Gastrocnemius medialis (tissue), 4 donors: Measurements from ENCODE around the gene ZNF664. TPM values are rescaled to one million over a fixed set of nuclear protein-coding genes. Genes with fewer than 3 reads are reported as not detected.

ENCODE experiments used
- ATAC-seq, 2 donors: fragments of 150-250 bp; one replicate each; pipeline ENCODE4 v1.9.1; 2016
- DNase-seq, 2 donors: peaks; one replicate each; pipeline ENCODE4 v3.0.0-alpha.2; 2019
- H3K27ac ChIP-seq, 4 donors: fragments of 200-600 bp; sonication (generic); 1 replicate in 1 of 4; 2 replicates in 3 of 4; pipeline ENCODE4 v1.5.1; 2016 to 2018; ENCODE audit warnings: mild to moderate bottlenecking in 2 of 4, moderate library complexity in 1 of 4
- H3K27me3 ChIP-seq, 3 donors: fragments of 200-600 bp; sonication (generic) in 2 of 3; 1 replicate in 1 of 3; 2 replicates in 2 of 3; pipeline versions ENCODE4 v1.5.1 to v1.6.0; 2016 to 2019; ENCODE audit warnings: mild to moderate bottlenecking in 1 of 3, moderate library complexity in 1 of 3
- H3K36me3 ChIP-seq, 2 donors: fragments of 200-600 bp; sonication (generic) in 1 of 2; one replicate each; pipeline ENCODE4 v1.5.1; 2017 to 2018
- H3K4me1 ChIP-seq, 2 donors: fragments of 200-600 bp; sonication (generic) in 1 of 2; one replicate each; pipeline ENCODE4 v1.5.1; 2016 to 2017; ENCODE audit warnings: mild to moderate bottlenecking in 2 of 2
- H3K4me3 ChIP-seq, 4 donors: fragments of 200-600 bp; sonication (generic) in 3 of 4; 1 replicate in 1 of 4; 2 replicates in 3 of 4; pipeline ENCODE4 v1.5.1; 2016 to 2019; ENCODE audit warnings: mild to moderate bottlenecking in 2 of 4
- H3K9me3 ChIP-seq, 3 donors: fragments of 200-600 bp; sonication (generic) in 2 of 3; 1 replicate in 1 of 3; 2 replicates in 2 of 3; pipeline ENCODE4 v1.5.1; 2016 to 2019
- POLR2A ChIP-seq, 2 donors: fragments of 450-650 bp; IDR thresholded peaks; one replicate each; pipeline ENCODE4 v1.6.1; 2017; ENCODE audit warnings: antibody characterized with exemption in 2 of 2, mild to moderate bottlenecking in 2 of 2, moderate library complexity in 2 of 2
- in situ Hi-C, 4 donors: fragments of 200-750 bp; cut with MboI; loops; one replicate each; pipeline versions ENCODE4 v1.15.0 to v1.8.0; 2017; ENCODE audit warnings: low sequenced_read_pairs in 4 of 4
- intact Hi-C: fragments of 100-400 bp; cut with DNase I; formaldehyde crosslinking; loops from one replicate; pipeline ENCODE4 v1.15.1; 2023; ENCODE audit warnings: low total_unique reads
- total RNA-seq, 4 donors: library from RNA; depleted of rRNA; stranded (reverse); fragments of >200 nt; gene quantifications; one replicate each; pipeline versions ENCODE4 v1.1.0 to v1.2.3, GENCODE V29; 2016
- TF ChIP-seq, protein P1 (sequence below), 5 experiments: fragments of 450-650 bp in 3 of 5; fragments of 200-600 bp in 2 of 5; sonication (generic) in 2 of 5; IDR thresholded peaks in 4 of 5; conservative IDR thresholded peaks in 1 of 5; 1 replicate in 4 of 5; 2 replicates in 1 of 5; pipeline ENCODE4 v1.5.1; 2016 to 2019; ENCODE audit warnings: antibody characterized with exemption in 5 of 5, mild to moderate bottlenecking in 3 of 5, moderate library complexity in 3 of 5

ZNF664 gene
- total RNA-seq, 4 donors from 2014 or later: 18.1 to 37.0 (median 32.6) TPM

- H3K36me3 ChIP-seq: no peaks in the 10 kb centered on the region
- H3K4me1 ChIP-seq: peaks cover 0 to 6% of the 10 kb centered on the region in 2 donors
- no peak overlapping the region for H3K27ac ChIP-seq
- no peaks in the 10 kb centered on the region for H3K27me3 ChIP-seq
- no peak overlapping the region for H3K4me3 ChIP-seq
- TF ChIP-seq, protein P1, sequence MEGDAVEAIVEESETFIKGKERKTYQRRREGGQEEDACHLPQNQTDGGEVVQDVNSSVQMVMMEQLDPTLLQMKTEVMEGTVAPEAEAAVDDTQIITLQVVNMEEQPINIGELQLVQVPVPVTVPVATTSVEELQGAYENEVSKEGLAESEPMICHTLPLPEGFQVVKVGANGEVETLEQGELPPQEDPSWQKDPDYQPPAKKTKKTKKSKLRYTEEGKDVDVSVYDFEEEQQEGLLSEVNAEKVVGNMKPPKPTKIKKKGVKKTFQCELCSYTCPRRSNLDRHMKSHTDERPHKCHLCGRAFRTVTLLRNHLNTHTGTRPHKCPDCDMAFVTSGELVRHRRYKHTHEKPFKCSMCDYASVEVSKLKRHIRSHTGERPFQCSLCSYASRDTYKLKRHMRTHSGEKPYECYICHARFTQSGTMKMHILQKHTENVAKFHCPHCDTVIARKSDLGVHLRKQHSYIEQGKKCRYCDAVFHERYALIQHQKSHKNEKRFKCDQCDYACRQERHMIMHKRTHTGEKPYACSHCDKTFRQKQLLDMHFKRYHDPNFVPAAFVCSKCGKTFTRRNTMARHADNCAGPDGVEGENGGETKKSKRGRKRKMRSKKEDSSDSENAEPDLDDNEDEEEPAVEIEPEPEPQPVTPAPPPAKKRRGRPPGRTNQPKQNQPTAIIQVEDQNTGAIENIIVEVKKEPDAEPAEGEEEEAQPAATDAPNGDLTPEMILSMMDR (IDR thresholded peaks at IDR 0.05 in 4 of 5, conservative IDR thresholded peaks at IDR 0.05 in 1 of 5): no peak
- no peak for TF ChIP-seq POLR2A (IDR thresholded peaks at IDR 0.05)
- in situ Hi-C loops (no loop called here), intact Hi-C loops (no loop called here)
- ATAC-seq (no peak), DNase-seq (no peak)
- no peaks in the 10 kb centered on the region for H3K9me3 ChIP-seq
These were observed 18.2 kb upstream of the ZNF664 start for GRCh38 chr12:123954647-123955350.

- Histone ChIP-seq H3K36me3 (no peaks in the 10 kb centered on the region), H3K4me1 (peaks cover 0 to 6% of the 10 kb centered on the region in 2 donors), H3K27me3 (no peaks in the 10 kb centered on the region), H3K4me3 (no peak overlapping the region), H3K9me3 (no peaks in the 10 kb centered on the region), H3K27ac (no peak overlapping the region)
- ATAC-seq: no peak
- in situ Hi-C loops (no loop called here), intact Hi-C loops (no loop called here)
- DNase-seq: no peak
- TF ChIP-seq POLR2A (IDR thresholded peaks at IDR 0.05): no peak
- TF ChIP-seq, protein P1 (IDR thresholded peaks at IDR 0.05 in 4 of 5, conservative IDR thresholded peaks at IDR 0.05 in 1 of 5): no peak
These were observed 16.8 kb upstream of the ZNF664 start for GRCh38 chr12:123956249-123956648.

GRCh38 chr12:123957196-123957595 is 15.8 kb upstream of the ZNF664 start:
- H3K27me3 ChIP-seq: no peaks in the 10 kb centered on the region
- in situ Hi-C loops (no loop called here), intact Hi-C loops (no loop called here)
- no peak overlapping the region for H3K27ac ChIP-seq
- peaks cover 0 to under 1% of the 10 kb centered on the region in 2 donors for H3K4me1 ChIP-seq
- DNase-seq (no peak), ATAC-seq (no peak)
- TF ChIP-seq POLR2A (IDR thresholded peaks at IDR 0.05): no peak
- TF ChIP-seq, protein P1 (IDR thresholded peaks at IDR 0.05 in 4 of 5, conservative IDR thresholded peaks at IDR 0.05 in 1 of 5): no peak
- no peaks in the 10 kb centered on the region for H3K36me3 ChIP-seq
- H3K9me3 ChIP-seq: no peaks in the 10 kb centered on the region
- H3K4me3 ChIP-seq: no peak overlapping the region

- ATAC-seq: no peak
- H3K9me3 ChIP-seq: no peaks in the 10 kb centered on the region
- no peak overlapping the region for H3K4me3 ChIP-seq
- H3K27ac ChIP-seq: no peak overlapping the region
- DNase-seq: no peak
- in situ Hi-C loops (no loop called here), intact Hi-C loops (no loop called here)
- no peak for TF ChIP-seq POLR2A (IDR thresholded peaks at IDR 0.05)
- TF ChIP-seq, protein P1 (IDR thresholded peaks at IDR 0.05 in 4 of 5, conservative IDR thresholded peaks at IDR 0.05 in 1 of 5): no peak
- H3K27me3 ChIP-seq: no peaks in the 10 kb centered on the region
- no peaks in the 10 kb centered on the region for H3K4me1 ChIP-seq
- H3K36me3 ChIP-seq: no peaks in the 10 kb centered on the region
These were observed 14.6 kb upstream of the ZNF664 start for GRCh38 chr12:123958462-123958861.

DNA sequence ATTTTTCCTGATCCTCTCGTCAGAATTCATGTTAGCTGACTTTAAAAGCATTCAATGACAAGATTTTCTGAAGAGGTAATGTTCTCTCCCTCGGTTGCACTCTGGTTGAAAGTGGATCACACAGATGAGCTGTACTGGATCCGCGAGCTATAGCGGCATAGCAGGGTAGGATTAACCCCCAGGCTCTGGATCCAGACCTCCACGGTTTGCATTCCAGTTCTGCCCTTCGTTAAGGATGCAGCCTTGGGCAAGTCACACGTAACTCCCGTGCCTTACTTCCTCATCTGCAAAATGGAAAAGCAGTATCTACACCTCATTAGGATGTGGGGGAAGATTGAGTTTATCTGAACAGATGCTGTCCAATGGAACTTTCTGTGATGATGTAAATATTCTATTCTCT is 14.1 kb upstream of the ZNF664 start:
- Histone ChIP-seq H3K4me1 (no peaks in the 10 kb centered on the region), H3K36me3 (no peaks in the 10 kb centered on the region), H3K27ac (no peak overlapping the region), H3K27me3 (no peaks in the 10 kb centered on the region), H3K9me3 (no peaks in the 10 kb centered on the region), H3K4me3 (no peak overlapping the region)
- DNase-seq (no peak), ATAC-seq (no peak)
- TF ChIP-seq POLR2A (IDR thresholded peaks at IDR 0.05): no peak
- TF ChIP-seq, protein P1 (IDR thresholded peaks at IDR 0.05 in 4 of 5, conservative IDR thresholded peaks at IDR 0.05 in 1 of 5): no peak
- in situ Hi-C loops (no loop called here), intact Hi-C loops (no loop called here)
